Trophoblast cell (in vitro differentiated cells and primary cell): ENCODE measurements around the gene ELL3.
"Not testable (repeated sequence)": the region's sequence is repeated elsewhere in the genome, so short reads cannot be mapped to it uniquely, and the experiment has no call there.

Source experiments
- DNase-seq, 2 donors: peaks; one replicate each; pipeline ENCODE4 v3.0.0-alpha.2; 2016
- H2AFZ ChIP-seq: 2 replicates; pipeline ENCODE4 v1.6.1; 2013; ENCODE audit warnings: low read length, moderate library complexity, mild to moderate bottlenecking; ENCODE audit not compliant: insufficient read depth, poor library complexity
- H2AK5ac ChIP-seq: 2 replicates; pipeline ENCODE4 v1.6.1; 2013; ENCODE audit warnings: mild to moderate bottlenecking, low read length
- H2BK120ac ChIP-seq: 2 replicates; pipeline ENCODE4 v1.6.1; 2013; ENCODE audit warnings: low read length, mild to moderate bottlenecking, moderate library complexity; ENCODE audit not compliant: insufficient read depth, poor library complexity
- H2BK12ac ChIP-seq: 2 replicates; pipeline ENCODE4 v1.6.1; 2013; ENCODE audit warnings: mild to moderate bottlenecking, low read length, moderate library complexity
- H2BK5ac ChIP-seq: 2 replicates; pipeline ENCODE4 v1.6.1; 2013; ENCODE audit warnings: low read length, low read depth, moderate library complexity, mild to moderate bottlenecking; ENCODE audit not compliant: poor library complexity
- H3K14ac ChIP-seq: 2 replicates; pipeline ENCODE4 v1.6.1; 2013; ENCODE audit warnings: mild to moderate bottlenecking, low read length
- H3K18ac ChIP-seq: 2 replicates; pipeline ENCODE4 v1.6.1; 2013; ENCODE audit warnings: mild to moderate bottlenecking, low read length
- H3K23ac ChIP-seq: 2 replicates; pipeline ENCODE4 v1.6.1; 2013; ENCODE audit warnings: low read length
- H3K27ac ChIP-seq: 2 replicates; pipeline ENCODE4 v1.5.1; 2013; ENCODE audit warnings: low read depth, mild to moderate bottlenecking, inconsistent platforms, low read length, moderate library complexity
- H3K27me3 ChIP-seq: 2 replicates; pipeline ENCODE4 v1.6.1; 2013; ENCODE audit warnings: inconsistent platforms, mild to moderate bottlenecking, low read length, moderate library complexity; ENCODE audit not compliant: insufficient read depth
- H3K36me3 ChIP-seq, 2 experiments: 1 replicate in 1 of 2; 2 replicates in 1 of 2; pipeline ENCODE4 v1.6.1; 2013; ENCODE audit warnings: low read length in 2 of 2, mild to moderate bottlenecking in 2 of 2, moderate library complexity in 1 of 2; ENCODE audit not compliant: insufficient read depth in 2 of 2, control insufficient read depth in 1 of 2
- H3K4ac ChIP-seq: 2 replicates; pipeline ENCODE4 v1.6.1; 2013; ENCODE audit warnings: low read depth, mild to moderate bottlenecking, low read length, moderate library complexity
- H3K4me1 ChIP-seq, 2 experiments: 1 replicate in 1 of 2; 2 replicates in 1 of 2; pipeline ENCODE4 v1.6.1; 2013; ENCODE audit warnings: low read length in 2 of 2, mild to moderate bottlenecking in 2 of 2, moderate library complexity in 1 of 2; ENCODE audit not compliant: insufficient read depth in 2 of 2, control insufficient read depth in 1 of 2
- H3K4me2 ChIP-seq: 2 replicates; pipeline ENCODE4 v1.6.1; 2013; ENCODE audit warnings: inconsistent platforms, mild to moderate bottlenecking, low read length, moderate library complexity
- H3K4me3 ChIP-seq: 2 replicates; pipeline ENCODE4 v1.5.1; 2013; ENCODE audit warnings: mild to moderate bottlenecking, low read depth, low read length, inconsistent platforms
- H3K79me1 ChIP-seq: one replicate; pipeline ENCODE4 v1.6.1; 2013; ENCODE audit warnings: low read length
- H3K79me2 ChIP-seq: 2 replicates; pipeline ENCODE4 v1.6.1; 2013; ENCODE audit warnings: low read length, mild to moderate bottlenecking; ENCODE audit not compliant: control insufficient read depth, insufficient read depth, poor library complexity
- H3K9ac ChIP-seq: 2 replicates; pipeline ENCODE4 v1.6.1; 2013; ENCODE audit warnings: mild to moderate bottlenecking, low read length
- H3K9me3 ChIP-seq: 2 replicates; pipeline ENCODE4 v1.6.1; 2013; ENCODE audit warnings: low read depth, mild to moderate bottlenecking, control low read depth, inconsistent platforms, low read length; ENCODE audit not compliant: insufficient read depth
- H4K12ac ChIP-seq: 2 replicates; pipeline ENCODE4 v1.6.1; 2013; ENCODE audit warnings: low read depth, mild to moderate bottlenecking, low read length, moderate library complexity
- H4K8ac ChIP-seq: 2 replicates; pipeline ENCODE4 v1.6.1; 2013; ENCODE audit warnings: low read depth, mild to moderate bottlenecking, low read length, moderate library complexity
- H4K91ac ChIP-seq: one replicate; pipeline ENCODE4 v1.6.1; 2013; ENCODE audit warnings: low read depth, mild to moderate bottlenecking, low read length, moderate library complexity
- WGBS: extraction: QIAGEN DNeasy Blood & Tissue Kit; methylation state at CpG from one replicate; pipeline ENCODE4 v1.1.7; 2013; ENCODE audit warnings: missing lambda C conversion rate; ENCODE audit not compliant: insufficient read length, insufficient coverage; ENCODE audit errors: extremely low coverage; 5-methylcytosine and 5-hydroxymethylcytosine counted together

The ELL3 gene

GRCh38 chr15:43802676-43803075 is 25.9 kb upstream of the ELL3 start:
- H3K9ac ChIP-seq, H3K79me1 ChIP-seq, H3K9me3 ChIP-seq, H3K27me3 ChIP-seq, H2BK12ac ChIP-seq, H3K4ac ChIP-seq, DNase-seq, H3K18ac ChIP-seq, H2BK120ac ChIP-seq, H3K79me2 ChIP-seq, H3K4me1 ChIP-seq, H2AFZ ChIP-seq, H2AK5ac ChIP-seq, H3K14ac ChIP-seq, H3K4me2 ChIP-seq, H3K4me3 ChIP-seq, H4K12ac ChIP-seq, H4K91ac ChIP-seq, H3K23ac ChIP-seq, H2BK5ac ChIP-seq, H4K8ac ChIP-seq, H3K27ac ChIP-seq: not testable (repeated sequence)
- H3K36me3 ChIP-seq = peaks cover 34 to 52% of the 10 kb centered on the region in 2 experiments
- no CpG with 5 or more reads among the region's 7 CpGs for WGBS

DNA sequence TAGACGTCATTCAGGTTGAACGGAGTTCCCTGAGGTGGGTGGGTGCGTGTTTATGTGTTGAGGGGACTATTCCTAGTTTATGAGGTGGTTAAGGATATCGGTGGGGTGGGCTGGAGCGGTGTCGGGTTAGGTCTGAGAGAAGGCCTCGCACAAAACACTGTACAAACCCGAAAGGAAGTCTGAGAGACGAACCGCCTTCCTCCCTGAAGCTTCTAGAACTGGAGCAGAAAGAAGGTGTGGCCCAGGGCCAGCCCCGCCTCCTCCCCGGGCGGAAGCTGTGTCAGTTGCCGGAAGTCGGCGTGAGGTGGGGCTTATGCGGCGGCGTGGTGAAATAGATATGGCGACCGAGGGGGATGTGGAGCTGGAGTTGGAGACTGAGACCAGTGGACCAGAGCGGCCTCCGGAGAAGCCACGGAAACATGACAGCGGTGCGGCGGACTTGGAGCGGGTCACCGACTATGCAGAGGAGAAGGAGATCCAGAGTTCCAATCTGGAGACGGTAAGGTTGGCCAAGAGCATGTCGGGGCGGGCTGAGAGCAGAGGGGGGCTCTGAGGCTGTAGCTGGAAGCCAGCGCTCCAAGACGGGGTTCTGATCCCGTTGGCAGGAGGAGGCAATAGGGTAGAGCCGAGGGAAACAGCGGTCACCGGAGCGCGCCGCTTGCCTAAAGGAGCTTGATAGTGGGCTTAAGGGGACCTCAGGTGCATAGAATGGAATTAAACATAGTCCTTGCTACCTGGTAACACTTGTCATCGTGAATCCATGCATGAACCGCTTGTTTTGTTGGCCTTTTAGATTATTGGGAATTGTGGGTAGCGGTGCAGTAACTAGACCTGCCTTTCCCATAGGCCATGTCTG is 23.7 kb upstream of the ELL3 start, which contains the start of gene HYPK:
TSS of gene HYPK (plus strand) at position 314 of the 856 bp plus-strand sequence. CDS start at position 338, 24 bp downstream.
- peak within 1 kb of the TSS; percentile 40 for H2AK5ac ChIP-seq
- peak within 1 kb of the TSS; percentile 38 for H3K4ac ChIP-seq
- H3K4me3 ChIP-seq = peak within 1 kb of the TSS; percentile 91
- peak within 1 kb of the TSS; percentile 32 for H2BK12ac ChIP-seq
- peak within 1 kb of the TSS; percentile 48 for H2BK5ac ChIP-seq
- H3K27me3 ChIP-seq = no peaks in the 10 kb centered on the region
- H3K4me2 ChIP-seq = peak within 1 kb of the TSS; percentile 71
- H3K79me2 ChIP-seq = peaks cover 3% of the 10 kb centered on the region
- H3K9ac ChIP-seq = peak within 1 kb of the TSS; percentile 80
- peak within 1 kb of the TSS; percentile 88 for H4K12ac ChIP-seq
- H3K36me3 ChIP-seq = peaks cover 25 to 46% of the 10 kb centered on the region in 2 experiments
- peak within 1 kb of the TSS; percentile 44 for H3K18ac ChIP-seq
- H3K79me1 ChIP-seq = peaks cover 8% of the 10 kb centered on the region
- WGBS = no CpG with 5 or more reads among the region's 44 CpGs
- H3K23ac ChIP-seq = no peak within 1 kb of the TSS
- H3K4me1 ChIP-seq = peaks cover 6 to 9% of the 10 kb centered on the region in 2 experiments
- peak; percentile 86 to 87 for DNase-seq
- H3K9me3 ChIP-seq = peaks cover 2% of the 10 kb centered on the region
- peak within 1 kb of the TSS; percentile 69 for H4K8ac ChIP-seq
- peak within 1 kb of the TSS; percentile 31 for H3K27ac ChIP-seq
- H4K91ac ChIP-seq = peak within 1 kb of the TSS; percentile 73
- peak within 1 kb of the TSS; percentile 70 for H3K14ac ChIP-seq
- peak within 1 kb of the TSS; percentile 1 for H2BK120ac ChIP-seq
- peak within 1 kb of the TSS; percentile 50 for H2AFZ ChIP-seq

GRCh38 chr15:43799945-43800285 is 23.1 kb upstream of the ELL3 start, which contains the start of gene SERINC4:
TSS of gene SERINC4 (minus strand) at chr15:43800220. CDS start at chr15:43799986, 234 bp downstream.
- peak within 1 kb of the TSS; percentile 32 for H2BK12ac ChIP-seq
- H3K27ac ChIP-seq = peak within 1 kb of the TSS; percentile 31
- H4K12ac ChIP-seq = peak within 1 kb of the TSS; percentile 88
- peaks cover 8% of the 10 kb centered on the region for H3K79me1 ChIP-seq
- no peak within 1 kb of the TSS for H3K23ac ChIP-seq
- peak within 1 kb of the TSS; percentile 70 for H3K14ac ChIP-seq
- WGBS = no CpG with 5 or more reads among the region's 8 CpGs
- H3K27me3 ChIP-seq = no peaks in the 10 kb centered on the region
- H2AFZ ChIP-seq = peak within 1 kb of the TSS; percentile 50
- peak within 1 kb of the TSS; percentile 91 for H3K4me3 ChIP-seq
- peak within 1 kb of the TSS; percentile 69 for H4K8ac ChIP-seq
- H3K4me2 ChIP-seq = peak within 1 kb of the TSS; percentile 71
- peak within 1 kb of the TSS; percentile 44 for H3K18ac ChIP-seq
- peak within 1 kb of the TSS; percentile 40 for H2AK5ac ChIP-seq
- H3K9me3 ChIP-seq = peaks cover 2% of the 10 kb centered on the region
- peaks cover 26 to 47% of the 10 kb centered on the region in 2 experiments for H3K36me3 ChIP-seq
- peak within 1 kb of the TSS; percentile 1 for H2BK120ac ChIP-seq
- peak within 1 kb of the TSS; percentile 38 for H3K4ac ChIP-seq
- H3K9ac ChIP-seq = peak within 1 kb of the TSS; percentile 80
- peak within 1 kb of the TSS; percentile 73 for H4K91ac ChIP-seq
- H3K4me1 ChIP-seq = peaks cover 6 to 15% of the 10 kb centered on the region in 2 experiments
- DNase-seq = no peak
- H2BK5ac ChIP-seq = peak within 1 kb of the TSS; percentile 48
- peaks cover 3% of the 10 kb centered on the region for H3K79me2 ChIP-seq

DNA sequence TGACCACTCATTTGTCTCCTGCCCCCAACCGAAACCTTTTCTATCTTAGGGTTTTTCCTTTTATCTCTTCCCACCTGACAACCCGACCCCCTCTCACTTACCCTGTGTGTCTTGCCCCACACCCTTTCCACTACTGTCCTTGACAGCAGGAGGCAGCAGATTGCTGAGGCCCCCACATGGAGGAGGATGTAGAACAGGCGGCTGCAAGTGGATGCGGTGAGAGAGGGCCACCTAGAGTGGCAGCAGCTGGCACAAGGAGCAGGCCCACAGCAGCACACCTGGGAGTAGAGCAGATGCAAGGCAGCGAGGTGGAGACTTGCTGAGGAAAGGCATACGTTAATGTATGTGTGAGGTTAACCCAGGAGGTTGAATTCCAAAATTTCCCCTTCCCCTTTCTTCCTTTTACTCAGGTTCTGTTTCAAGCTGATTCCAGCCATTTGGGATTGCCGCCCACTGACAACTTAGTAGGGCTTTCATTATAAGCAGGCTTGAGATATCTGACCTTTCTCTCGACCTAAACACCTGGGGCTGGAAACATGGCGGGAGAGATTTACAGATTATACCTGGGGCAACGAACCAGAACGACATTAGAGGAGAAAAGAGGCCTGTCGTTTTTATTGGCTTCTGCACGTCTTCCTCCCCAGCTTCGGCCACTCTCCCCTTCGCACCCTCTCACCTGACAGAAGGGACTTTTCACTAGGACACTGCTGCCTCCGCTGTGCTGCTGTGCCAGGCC is 22.6 kb upstream of the ELL3 start:
- H3K27me3 ChIP-seq = no peaks in the 10 kb centered on the region
- no CpG with 5 or more reads among the region's 16 CpGs for WGBS
- no peak overlapping the region for H2AFZ ChIP-seq

More for the DNA sequence above, 22.6 kb upstream of the ELL3 start:
- Histone ChIP-seq H3K18ac (no peak overlapping the region), H2BK120ac (no peak overlapping the region), H3K4ac (peak overlapping the region; percentile 38), H3K23ac (no peak overlapping the region), H4K12ac (peak overlapping the region; percentile 88), H2BK12ac (no peak overlapping the region), H3K36me3 (peaks cover 30 to 49% of the 10 kb centered on the region in 2 experiments), H3K4me2 (no peak overlapping the region), H3K14ac (peak overlapping the region; percentile 16), H4K8ac (peak overlapping the region; percentile 67), H3K27ac (peak overlapping the region; percentile 31), H3K79me2 (peaks cover 3% of the 10 kb centered on the region), H3K9ac (no peak overlapping the region), H2BK5ac (no peak overlapping the region), H4K91ac (peak overlapping the region; percentile 73), H2AK5ac (peak overlapping the region; percentile 40), H3K4me1 (peaks cover 6 to 20% of the 10 kb centered on the region in 2 experiments), H3K9me3 (peaks cover 2% of the 10 kb centered on the region), H3K4me3 (no peak overlapping the region), H3K79me1 (peaks cover 8% of the 10 kb centered on the region)
- no peak for DNase-seq
